A673 (cell line): ENCODE data around the gene IGSF21. TPM values are rescaled to one million over a fixed set of nuclear protein-coding genes. Genes with fewer than 3 reads are reported as not detected.

Experiments
- BruUV-seq: library from RNA; stranded (reverse); fragments of 400-500 nt; replicated peaks from 2 replicates; lab custom pipeline; 2021; lab: Mats Ljungman, UMichigan
- CTCF ChIA-PET: fragments of 300-600 bp; sonication (Branson Sonifier 250); formaldehyde crosslinking; loops from one replicate; lab custom pipeline; 2022; ENCODE audit warnings: antibody characterized with exemption; lab: Charles Lee
- POLR2A ChIA-PET: fragments of 300-600 bp; sonication (Branson Sonifier 250); formaldehyde crosslinking; loops from one replicate; lab custom pipeline; 2022; ENCODE audit warnings: antibody characterized with exemption; ENCODE audit not compliant: low non-redundant PET; lab: Charles Lee
- DNase-seq: peaks from one replicate; pipeline ENCODE4 v3.0.0-alpha.2; 2015; ENCODE audit warnings: low spot score
- H3K27ac ChIP-seq: fragments of 200-600 bp; sonication (generic); 2 replicates; pipeline ENCODE4 v1.5.1; 2016; ENCODE audit warnings: mixed run types, low read depth, mild to moderate bottlenecking, mixed read lengths, antibody characterized with exemption, low read length; ENCODE audit not compliant: poor library complexity, severe bottlenecking
- H3K27me3 ChIP-seq: fragments of 200-600 bp; sonication (generic); replicated peaks from 2 replicates; pipeline ENCODE4 v1.6.1; 2017; ENCODE audit warnings: mixed run types, low read depth, mild to moderate bottlenecking, mixed read lengths, antibody characterized with exemption, low read length; ENCODE audit not compliant: insufficient read depth, poor library complexity
- H3K36me3 ChIP-seq: fragments of 200-600 bp; sonication (generic); 2 replicates; pipeline ENCODE4 v1.6.1; 2016; ENCODE audit warnings: mixed run types, mild to moderate bottlenecking, mixed read lengths, antibody characterized with exemption, low read length; ENCODE audit not compliant: insufficient read depth, poor library complexity, severe bottlenecking
- H3K4me1 ChIP-seq: fragments of 200-600 bp; sonication (generic); 2 replicates; pipeline ENCODE4 v1.6.1; 2017; ENCODE audit warnings: mixed run types, mild to moderate bottlenecking, mixed read lengths, antibody characterized with exemption, low read length; ENCODE audit not compliant: insufficient read depth, poor library complexity, severe bottlenecking
- H3K4me3 ChIP-seq: fragments of 200-600 bp; sonication (generic); 2 replicates; pipeline ENCODE4 v1.5.1; 2016; ENCODE audit warnings: low read depth, mixed run types, mild to moderate bottlenecking, mixed read lengths, low read length; ENCODE audit not compliant: poor library complexity, severe bottlenecking
- H3K9me3 ChIP-seq: fragments of 200-600 bp; sonication (generic); 2 replicates; pipeline ENCODE4 v1.6.1; 2016; ENCODE audit warnings: mixed run types, low read depth, mild to moderate bottlenecking, mixed read lengths, antibody characterized with exemption, low read length; ENCODE audit not compliant: poor library complexity, severe bottlenecking
- CTCF ChIP-seq: fragments of 300-800, 200-600 bp; sonication (generic); conservative IDR thresholded peaks from 2 replicates; pipeline ENCODE4 v1.5.1; 2017; ENCODE audit warnings: low read depth, mild to moderate bottlenecking, antibody characterized with exemption, low read length, moderate library complexity, mixed read lengths
- EZH2 ChIP-seq: fragments of 200-600 bp; sonication (generic); IDR thresholded peaks from 2 replicates; pipeline ENCODE4 v1.6.1; 2017; ENCODE audit warnings: borderline replicate concordance, low read depth, mild to moderate bottlenecking, mixed read lengths, antibody characterized with exemption, low read length; ENCODE audit not compliant: poor library complexity, severe bottlenecking
- intact Hi-C: fragments of 100-400 bp; cut with micrococcal nuclease; formaldehyde crosslinking; loops from one replicate; pipeline ENCODE4 v1.10.0; 2022; ENCODE audit not compliant: unreplicated experiment
- total RNA-seq: library from RNA; stranded (reverse); gene quantifications from 2 replicates; pipeline ENCODE4 v1.2.3, GENCODE V29; 2021

The IGSF21 gene
- total RNA-seq, 1 experiment from 2014 or later: 3.2 TPM

- H3K27ac ChIP-seq: no peak overlapping the region
- no TSS peak for BruUV-seq
- no peaks in the 10 kb centered on the region for H3K9me3 ChIP-seq
- no peak for TF ChIP-seq EZH2
- no peak for TF ChIP-seq CTCF
- DNase-seq: no peak
- no peaks in the 10 kb centered on the region for H3K27me3 ChIP-seq
- H3K4me1 ChIP-seq: no peaks in the 10 kb centered on the region
- POLR2A ChIA-PET: no interaction called here
- CTCF ChIA-PET: no interaction called here
- intact Hi-C loops: no loop called here
- no peak overlapping the region for H3K4me3 ChIP-seq
- no peaks in the 10 kb centered on the region for H3K36me3 ChIP-seq
Observed at GRCh38 chr1:18422076-18422777, 314.6 kb downstream of the IGSF21 start.

- H3K4me3 ChIP-seq: no peak overlapping the region
- H3K36me3 ChIP-seq: no peaks in the 10 kb centered on the region
- H3K27me3 ChIP-seq: no peaks in the 10 kb centered on the region
- no peaks in the 10 kb centered on the region for H3K9me3 ChIP-seq
- no TSS peak for BruUV-seq
- POLR2A ChIA-PET: no interaction called here
- TF ChIP-seq EZH2 (no peak), CTCF (no peak)
- no peak overlapping the region for H3K27ac ChIP-seq
- intact Hi-C loops: no loop called here
- CTCF ChIA-PET: no interaction called here
- H3K4me1 ChIP-seq: no peaks in the 10 kb centered on the region
- no peak for DNase-seq
Observed at GRCh38 chr1:18422954-18423353, 315.4 kb downstream of the IGSF21 start.

GRCh38 chr1:18426580-18426979 lies 319.0 kb downstream of the IGSF21 start:
- BruUV-seq: no TSS peak
- ChIA-PET POLR2A (no interaction called here), CTCF (no interaction called here)
- Histone ChIP-seq H3K27ac (no peak overlapping the region), H3K4me1 (no peaks in the 10 kb centered on the region), H3K4me3 (no peak overlapping the region), H3K36me3 (no peaks in the 10 kb centered on the region), H3K9me3 (no peaks in the 10 kb centered on the region), H3K27me3 (peaks cover 6% of the 10 kb centered on the region)
- DNase-seq: no peak
- TF ChIP-seq CTCF (no peak), EZH2 (no peak)
- intact Hi-C loops: no loop called here
